OCI-LY3 (cell line): Measurements from ENCODE around the gene ZNF592.

Experiments used
- H2AFZ ChIP-seq: fragments of 200-600, 300-600 bp; shearing (Covaris generic); 2 replicates; pipeline ENCODE4 v1.6.0; 2014; ENCODE audit warnings: antibody characterized with exemption, low read depth, low read length
- H3K27ac ChIP-seq: fragments of 200-600, 300-600 bp; sonication (generic); 2 replicates; pipeline ENCODE4 v1.5.1; 2014; ENCODE audit warnings: mild to moderate bottlenecking, low read length, moderate library complexity, mixed read lengths
- H3K27me3 ChIP-seq: fragments of 200-600, 300-600 bp; sonication (generic); 2 replicates; pipeline ENCODE4 v1.6.1; 2014; ENCODE audit warnings: low read depth, low read length, mixed read lengths
- H3K36me3 ChIP-seq: fragments of 200-600, 300-600 bp; sonication (generic); replicated peaks from 2 replicates; pipeline ENCODE3; 2014; ENCODE audit warnings: low read depth, low read length, mixed read lengths
- H3K4me1 ChIP-seq: fragments of 300-600, 200-600 bp; sonication (generic); 2 replicates; pipeline ENCODE4 v1.6.1; 2014; ENCODE audit warnings: low read length, mixed read lengths
- H3K4me2 ChIP-seq: fragments of 200-600, 300-600 bp; sonication (generic); 2 replicates; pipeline ENCODE4 v1.6.1; 2014; ENCODE audit warnings: low read length, mixed read lengths
- H3K4me3 ChIP-seq: fragments of 300-600, 200-600 bp; sonication (generic); 2 replicates; pipeline ENCODE4 v1.5.1; 2014; ENCODE audit warnings: antibody characterized with exemption, mild to moderate bottlenecking, low read length, moderate library complexity
- H3K79me2 ChIP-seq: fragments of 300-600, 200-600 bp; shearing (Covaris generic); 2 replicates; pipeline ENCODE4 v1.6.1; 2014; ENCODE audit warnings: mild to moderate bottlenecking, low read length, mixed read lengths
- H3K9ac ChIP-seq: fragments of 300-600, 200-600 bp; shearing (Covaris generic); 2 replicates; pipeline ENCODE4 v1.6.0; 2014; ENCODE audit warnings: mild to moderate bottlenecking, low read length, moderate library complexity
- H3K9me3 ChIP-seq: fragments of 200-600, 300-600 bp; shearing (Covaris generic); 2 replicates; pipeline ENCODE4 v1.6.1; 2014; ENCODE audit warnings: low read length, mixed read lengths; ENCODE audit not compliant: insufficient read depth
- H4K20me1 ChIP-seq: fragments of 200-600, 300-600 bp; sonication (generic); 2 replicates; pipeline ENCODE4 v1.6.1; 2016; ENCODE audit warnings: low read length, mixed read lengths; ENCODE audit not compliant: insufficient read depth
- EZH2phosphoT487 ChIP-seq: fragments of 200-600 bp; shearing (Covaris generic); IDR thresholded peaks from 2 replicates; pipeline ENCODE4 v1.6.1; 2018; ENCODE audit warnings: antibody characterized with exemption, mixed run types, low read depth
- TF ChIP-seq, protein P1 (sequence below): fragments of 200-600, 300-600 bp; sonication (generic); IDR thresholded peaks from 2 replicates; pipeline ENCODE4 v1.5.1; 2014; ENCODE audit warnings: antibody characterized with exemption, low read length, low read depth

ZNF592 gene

DNA sequence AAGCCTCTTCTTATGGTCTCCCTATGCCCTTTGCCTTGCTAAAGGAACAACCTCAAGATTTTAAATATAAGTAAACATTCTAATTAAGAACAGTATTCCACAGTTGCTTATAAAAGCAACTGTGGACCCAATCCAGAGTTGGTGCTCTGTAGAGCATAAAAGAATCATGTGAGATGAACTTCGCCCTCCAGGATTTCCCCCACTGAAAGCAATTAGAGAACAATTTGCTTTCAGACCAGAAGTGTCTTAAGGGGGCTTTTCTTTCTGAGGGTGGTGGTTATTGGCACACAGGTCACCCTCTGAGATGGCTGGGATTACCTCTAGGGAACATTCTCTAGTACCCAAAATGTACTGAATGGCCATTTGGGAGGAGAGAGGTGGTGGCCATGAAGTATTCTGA lies 10.6 kb downstream of the ZNF592 start:
- Histone ChIP-seq H3K9ac (no peak overlapping the region), H3K4me2 (no peak overlapping the region), H3K27ac (no peak overlapping the region), H2AFZ (no peak overlapping the region), H3K4me1 (peaks cover 34% of the 10 kb centered on the region), H3K79me2 (peaks cover 100% of the 10 kb centered on the region), H3K4me3 (no peak overlapping the region), H3K36me3 (peaks cover 6% of the 10 kb centered on the region), H3K27me3 (no peaks in the 10 kb centered on the region), H3K9me3 (no peaks in the 10 kb centered on the region), H4K20me1 (peaks cover 86% of the 10 kb centered on the region)
- TF ChIP-seq EZH2phosphoT487: no peak
- TF ChIP-seq, protein P1, sequence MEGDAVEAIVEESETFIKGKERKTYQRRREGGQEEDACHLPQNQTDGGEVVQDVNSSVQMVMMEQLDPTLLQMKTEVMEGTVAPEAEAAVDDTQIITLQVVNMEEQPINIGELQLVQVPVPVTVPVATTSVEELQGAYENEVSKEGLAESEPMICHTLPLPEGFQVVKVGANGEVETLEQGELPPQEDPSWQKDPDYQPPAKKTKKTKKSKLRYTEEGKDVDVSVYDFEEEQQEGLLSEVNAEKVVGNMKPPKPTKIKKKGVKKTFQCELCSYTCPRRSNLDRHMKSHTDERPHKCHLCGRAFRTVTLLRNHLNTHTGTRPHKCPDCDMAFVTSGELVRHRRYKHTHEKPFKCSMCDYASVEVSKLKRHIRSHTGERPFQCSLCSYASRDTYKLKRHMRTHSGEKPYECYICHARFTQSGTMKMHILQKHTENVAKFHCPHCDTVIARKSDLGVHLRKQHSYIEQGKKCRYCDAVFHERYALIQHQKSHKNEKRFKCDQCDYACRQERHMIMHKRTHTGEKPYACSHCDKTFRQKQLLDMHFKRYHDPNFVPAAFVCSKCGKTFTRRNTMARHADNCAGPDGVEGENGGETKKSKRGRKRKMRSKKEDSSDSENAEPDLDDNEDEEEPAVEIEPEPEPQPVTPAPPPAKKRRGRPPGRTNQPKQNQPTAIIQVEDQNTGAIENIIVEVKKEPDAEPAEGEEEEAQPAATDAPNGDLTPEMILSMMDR: no peak

DNA sequence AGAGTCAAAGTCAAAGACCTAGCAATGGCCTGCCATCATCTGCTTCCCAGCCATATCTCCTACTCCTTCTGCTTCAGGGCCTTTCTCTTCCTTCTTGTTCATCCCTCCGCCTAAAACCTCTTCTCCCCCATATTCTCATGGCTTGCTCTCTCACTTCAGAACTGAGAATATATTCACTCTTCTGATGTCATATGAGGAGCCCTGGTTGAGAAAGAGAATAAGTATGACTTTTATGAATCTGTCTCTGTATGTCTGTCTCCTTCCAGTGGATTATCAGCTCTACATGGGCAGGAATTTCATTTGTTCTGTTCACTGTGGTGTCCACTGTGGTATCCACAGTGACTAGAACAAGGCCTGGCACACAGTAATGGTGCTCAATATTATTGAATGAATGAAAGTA lies 11.8 kb downstream of the ZNF592 start:
- H2AFZ ChIP-seq: no peak overlapping the region
- no peak overlapping the region for H3K9ac ChIP-seq
- no peak overlapping the region for H3K4me3 ChIP-seq
- H3K4me2 ChIP-seq: no peak overlapping the region
- TF ChIP-seq, protein P1: no peak
- TF ChIP-seq EZH2phosphoT487: no peak
- peaks cover 34% of the 10 kb centered on the region for H3K4me1 ChIP-seq
- H3K79me2 ChIP-seq: peaks cover 100% of the 10 kb centered on the region
- H4K20me1 ChIP-seq: peaks cover 87% of the 10 kb centered on the region
- no peak overlapping the region for H3K27ac ChIP-seq
- no peaks in the 10 kb centered on the region for H3K9me3 ChIP-seq
- peaks cover 10% of the 10 kb centered on the region for H3K36me3 ChIP-seq
- no peaks in the 10 kb centered on the region for H3K27me3 ChIP-seq

DNA sequence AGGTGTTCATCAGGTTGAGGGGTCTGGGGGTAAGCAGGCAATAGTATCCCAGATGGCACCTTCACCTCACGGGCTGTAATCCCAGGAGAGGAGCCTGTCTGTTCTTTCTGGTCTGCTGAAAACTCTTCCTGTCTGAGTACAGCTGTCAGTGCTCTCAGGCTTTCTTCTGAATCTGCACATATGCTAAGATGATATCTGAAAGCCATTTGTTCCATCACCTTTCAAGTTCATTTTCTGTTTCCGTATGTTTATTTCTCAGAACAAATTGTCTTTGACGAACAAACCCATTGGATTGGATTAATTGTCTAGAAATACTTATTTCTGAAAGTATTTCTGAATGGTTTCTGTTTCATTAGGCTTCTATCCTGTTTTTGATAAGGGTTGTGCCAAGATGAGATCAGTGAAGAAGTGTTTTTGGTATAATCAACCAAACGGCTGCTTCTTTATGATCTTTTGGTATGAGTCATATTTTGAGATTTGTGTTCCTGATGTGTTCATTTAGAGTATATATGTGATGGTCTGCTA lies 13.3 kb downstream of the ZNF592 start:
- Histone ChIP-seq H4K20me1 (peaks cover 81% of the 10 kb centered on the region), H3K4me2 (peak overlapping the region; percentile 12)

DNA sequence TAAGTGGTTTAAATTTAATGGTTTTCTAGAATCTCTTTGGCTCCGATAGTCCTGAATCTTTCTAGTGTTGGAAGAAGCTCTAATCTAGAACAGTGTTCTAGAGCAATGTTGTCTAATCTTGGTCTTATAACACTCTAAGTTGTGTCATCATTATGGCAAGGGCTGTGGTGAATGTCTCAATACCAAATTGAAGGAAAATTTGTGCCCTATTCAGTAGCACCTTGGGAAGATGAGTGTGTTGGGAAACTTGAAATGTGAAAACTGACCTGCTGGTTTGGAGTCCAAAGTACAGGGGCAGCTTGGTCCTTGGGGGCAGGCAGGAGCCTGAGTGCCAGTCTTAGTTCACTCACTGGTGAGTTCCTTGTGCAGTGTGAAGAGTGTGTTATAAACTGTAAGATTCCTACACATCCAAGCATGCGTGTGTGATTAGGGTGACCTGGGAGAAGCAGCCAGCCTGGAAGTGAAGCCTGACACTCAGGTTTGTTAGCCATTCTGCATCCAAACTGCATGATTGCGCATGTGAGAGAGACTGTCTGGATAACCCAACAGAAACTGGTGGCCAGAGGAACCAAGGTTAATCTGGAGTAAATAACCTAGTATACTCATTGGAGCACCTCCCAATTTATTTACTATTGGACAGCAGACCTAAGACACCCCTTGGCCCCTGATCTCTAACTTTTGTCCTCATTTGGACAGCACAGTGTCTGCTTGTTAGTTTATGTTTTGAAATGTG lies 14.6 kb downstream of the ZNF592 start:
- Histone ChIP-seq H3K27me3 (no peaks in the 10 kb centered on the region), H3K4me3 (no peak overlapping the region), H2AFZ (no peak overlapping the region), H3K79me2 (peaks cover 92% of the 10 kb centered on the region), H3K4me1 (peaks cover 29% of the 10 kb centered on the region), H3K36me3 (peaks cover 19% of the 10 kb centered on the region), H3K4me2 (no peak overlapping the region), H3K27ac (no peak overlapping the region), H3K9me3 (no peaks in the 10 kb centered on the region), H3K9ac (no peak overlapping the region), H4K20me1 (peaks cover 79% of the 10 kb centered on the region)
- no peak for TF ChIP-seq EZH2phosphoT487
- TF ChIP-seq, protein P1: no peak

More for the DNA sequence above, 13.3 kb downstream of the ZNF592 start:
- Histone ChIP-seq H3K27me3 (no peaks in the 10 kb centered on the region), H3K4me3 (no peak overlapping the region), H3K9me3 (no peaks in the 10 kb centered on the region), H3K79me2 (peaks cover 98% of the 10 kb centered on the region), H3K4me1 (peaks cover 29% of the 10 kb centered on the region), H3K36me3 (peaks cover 14% of the 10 kb centered on the region), H3K9ac (no peak overlapping the region), H3K27ac (no peak overlapping the region), H2AFZ (no peak overlapping the region)
- no peak for TF ChIP-seq EZH2phosphoT487
- TF ChIP-seq, protein P1: no peak
